ENCODE data around the gene FRMPD4.

GRCh38 chrX:12327836-12328235, 189.6 kb downstream of the FRMPD4 start:
- TF ChIP-seq CTCF (IDR thresholded peaks at IDR 0.05) (no peak), EHMT2 (IDR thresholded peaks at IDR 0.05; ENCODE audit: low read depth) (no peak), HES2 (IDR thresholded peaks at IDR 0.05) (no peak), CBX2 (IDR thresholded peaks at IDR 0.05; ENCODE audit: borderline replicate concordance, low read depth) (no peak), CHD2 (IDR thresholded peaks at IDR 0.05; ENCODE audit: low read length, partially characterized antibody) (no peak), POLR2AphosphoS2 (conservative IDR thresholded peaks at IDR 0.05; ENCODE audit: low read length) (no peak), MAFK (IDR thresholded peaks at IDR 0.05; ENCODE audit: partially characterized antibody) (no peak), RAD21 (conservative IDR thresholded peaks at IDR 0.05 in 1 of 2, IDR thresholded peaks at IDR 0.05 in 1 of 2) (no peak), POLR2A (IDR thresholded peaks at IDR 0.05; ENCODE audit: low read length) (no peak)

Measured in A549 (cell line).